Bone marrow (tissue), 2 donors: ENCODE data around the gene RAB11FIP5.
A peak's percentile ranks its signal among the peaks of the same experiment; 100 is the strongest.

Source experiments
- DNase-seq, 2 donors: peaks; one replicate each; lab custom pipeline; 2025; lab: John Stamatoyannopoulos, UW

The RAB11FIP5 gene

GRCh38 chr2:73087311-73087710, 25.4 kb downstream of the RAB11FIP5 start:
- DNase-seq, result no peak

DNA sequence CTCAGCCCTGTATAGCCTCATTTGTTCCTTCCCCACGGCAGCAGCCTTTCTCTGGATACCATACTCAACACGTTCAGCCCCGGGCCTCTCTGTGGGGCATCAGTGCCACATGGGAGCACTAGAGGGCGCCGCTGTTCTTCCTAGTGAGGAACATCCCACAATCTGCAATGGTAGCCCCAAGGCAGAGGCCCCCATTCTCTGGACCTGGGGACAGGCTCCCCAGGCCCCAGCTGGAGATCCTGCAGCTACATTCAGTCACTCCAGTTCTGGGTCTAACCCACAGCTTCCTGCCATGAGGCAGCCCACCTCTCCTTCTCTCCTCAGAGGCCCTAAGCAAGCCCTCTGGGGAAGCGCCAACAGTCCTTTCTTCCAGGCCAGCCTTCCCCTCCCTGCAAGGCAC, 27.1 kb downstream of the RAB11FIP5 start:
- DNase-seq, result peak; percentile 38 to 51

DNA sequence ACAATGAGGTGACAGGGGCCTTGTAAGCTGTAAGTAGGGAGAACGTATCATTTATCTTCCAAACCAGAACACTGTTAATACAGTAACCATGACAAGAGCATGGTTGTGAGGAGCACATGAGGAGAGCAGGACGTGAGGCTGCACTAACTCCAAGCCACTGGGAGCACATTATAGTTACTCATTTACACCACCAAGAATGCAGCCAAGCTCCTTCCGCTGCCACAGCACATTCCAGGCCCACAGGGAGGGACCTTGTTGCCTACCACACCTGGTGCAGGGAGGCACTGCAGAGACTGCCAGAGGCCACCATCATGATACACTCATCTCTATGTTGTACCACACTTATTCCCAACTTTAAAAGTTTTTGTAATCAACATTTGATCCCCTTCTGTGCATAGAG, 27.8 kb downstream of the RAB11FIP5 start:
- no peak for DNase-seq

- no peak for DNase-seq
Observed at GRCh38 chr2:73083886-73084800, 28.6 kb downstream of the RAB11FIP5 start.

- no peak for DNase-seq
Observed at GRCh38 chr2:73082523-73083410, 30.0 kb downstream of the RAB11FIP5 start.

GRCh38 chr2:73081181-73081671, 31.5 kb downstream of the RAB11FIP5 start:
- no peak for DNase-seq

GRCh38 chr2:73080321-73081131, 32.2 kb downstream of the RAB11FIP5 start:
- DNase-seq, result no peak

GRCh38 chr2:73079636-73080035, 33.1 kb downstream of the RAB11FIP5 start:
- no peak for DNase-seq

DNA sequence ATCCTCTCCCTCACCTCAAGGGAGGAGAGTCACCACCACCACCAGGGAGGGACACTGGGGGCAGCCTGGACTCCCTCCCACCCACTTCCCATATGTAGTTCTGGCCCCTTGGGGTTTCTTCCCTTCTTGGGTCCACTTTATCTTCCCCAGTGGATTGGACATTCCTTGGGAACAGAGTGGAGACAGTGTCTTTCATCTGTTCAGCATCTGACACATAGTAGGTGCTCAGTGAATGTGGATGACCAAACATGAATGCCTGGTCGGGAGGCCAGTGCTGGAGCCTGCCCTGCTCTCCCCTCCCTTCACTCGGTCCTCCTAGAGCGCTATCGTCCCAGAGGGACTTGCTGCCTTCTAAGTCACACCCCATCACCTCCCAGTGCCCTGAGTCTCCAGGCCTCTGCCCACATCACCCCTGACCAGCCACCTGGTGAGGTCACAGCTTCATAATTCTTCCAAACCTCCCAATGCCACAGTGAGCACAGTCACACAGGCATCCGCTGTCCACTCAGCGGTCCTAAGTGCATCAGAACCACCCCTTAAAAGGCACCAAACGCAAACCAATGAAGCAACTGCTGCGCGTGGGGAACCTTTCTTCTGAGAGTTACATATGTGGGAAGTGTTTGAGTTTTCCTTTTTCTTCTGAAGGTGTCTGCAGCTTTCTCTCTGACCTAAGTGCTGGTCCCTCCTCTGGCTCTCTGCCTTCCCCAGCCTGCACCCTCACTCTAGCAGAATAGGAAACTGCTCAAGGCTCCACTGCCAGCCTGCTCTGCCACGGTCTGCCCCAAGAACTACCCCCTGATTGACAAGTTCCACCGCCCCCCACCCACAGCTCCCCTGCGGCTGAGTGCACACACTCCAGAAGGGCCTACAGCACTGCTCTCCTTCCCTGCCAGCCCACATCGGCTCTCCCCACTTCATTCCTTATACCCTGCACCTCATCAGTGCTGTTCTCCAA, 34.0 kb downstream of the RAB11FIP5 start:
- DNase-seq, result no peak

GRCh38 chr2:73077424-73077795, 35.3 kb downstream of the RAB11FIP5 start:
- no peak for DNase-seq

DNA sequence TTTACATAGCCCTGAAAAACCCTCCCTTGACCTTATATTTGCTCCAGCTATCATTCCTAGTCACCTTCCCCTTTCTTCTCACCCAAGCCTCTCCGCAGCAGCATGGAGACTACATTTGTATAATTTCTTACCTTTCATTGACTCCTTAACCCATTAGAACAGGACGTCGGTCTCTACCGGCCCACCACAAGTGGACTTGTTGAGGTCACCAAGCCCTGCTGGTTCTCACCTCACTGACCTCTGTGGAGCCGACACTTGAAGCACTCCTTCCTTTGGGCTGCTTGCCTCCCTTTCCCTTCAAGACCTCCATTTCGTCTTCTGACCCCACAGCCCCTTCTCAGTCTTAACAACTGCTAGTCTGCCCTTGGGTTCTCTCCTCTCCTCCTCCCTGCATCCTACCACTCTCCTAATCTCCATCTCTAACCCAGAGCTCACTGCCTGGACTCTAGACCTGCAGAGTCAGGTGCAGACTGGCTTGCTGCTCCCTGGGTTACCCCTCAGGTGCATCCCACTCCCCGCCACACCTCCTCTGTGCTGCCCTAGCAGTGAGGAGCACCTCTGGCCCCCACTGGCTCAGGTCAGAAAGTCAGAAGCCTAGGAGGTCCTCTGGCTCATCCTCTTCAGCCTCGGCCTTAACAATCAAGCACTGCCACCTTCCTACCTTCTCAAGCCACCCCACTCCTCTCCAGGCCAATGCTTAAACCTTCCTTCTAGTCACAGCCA, 35.9 kb downstream of the RAB11FIP5 start:
- no peak for DNase-seq

- DNase-seq, result no peak
Observed at GRCh38 chr2:73075477-73076373, 37.0 kb downstream of the RAB11FIP5 start.

- no peak for DNase-seq
Observed at GRCh38 chr2:73074110-73075069, 38.4 kb downstream of the RAB11FIP5 start.

DNA sequence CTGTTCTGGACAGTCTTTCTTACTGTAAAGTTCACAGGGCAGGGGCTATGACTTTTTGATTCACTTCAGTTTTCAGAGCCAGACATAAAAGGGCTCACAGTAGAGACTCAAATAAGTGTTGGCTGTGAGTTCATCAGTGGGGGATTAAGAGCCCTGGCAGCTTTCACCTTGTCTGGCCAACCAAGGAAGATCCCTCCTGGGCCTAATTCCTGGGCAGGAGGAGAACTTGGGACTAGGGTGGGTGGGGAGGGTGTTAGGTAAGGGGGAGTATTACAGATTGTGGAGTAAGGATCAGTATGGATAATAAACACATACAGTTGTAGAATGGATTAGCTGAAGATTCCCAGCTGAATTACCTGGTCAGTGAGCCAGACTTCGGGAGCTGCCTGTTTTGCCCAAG, 40.3 kb downstream of the RAB11FIP5 start:
- no peak for DNase-seq

GRCh38 chr2:73072129-73072395, 40.7 kb downstream of the RAB11FIP5 start:
- DNase-seq, result peak in 1 of 2 donors; percentile 19

- DNase-seq, result peak; percentile 90 to 98
Observed at GRCh38 chr2:73071360-73072128, 41.2 kb downstream of the RAB11FIP5 start, which contains the start of gene SFXN5. SFXN5 (minus strand) TSS chr2:73071712; CDS start chr2:73071705, 7 bp downstream.
